Endothelial cell of umbilical vein (primary cell): ENCODE results near the gene NXN.

Source experiments
- EZH2 ChIP-seq: IDR thresholded peaks from 2 replicates; pipeline ENCODE4 v1.6.1; 2012; ENCODE audit warnings: borderline replicate concordance, low read depth, mild to moderate bottlenecking, moderate library complexity, low read length, inconsistent platforms; ENCODE audit not compliant: severe bottlenecking
- FOS ChIP-seq: IDR thresholded peaks from 2 replicates; pipeline ENCODE4 v1.6.1; 2011; ENCODE audit warnings: mild to moderate bottlenecking, low read length, moderate library complexity, borderline replicate concordance; ENCODE audit not compliant: insufficient read depth
- JUN ChIP-seq: IDR thresholded peaks from 2 replicates; pipeline ENCODE4 v1.6.1; 2011; ENCODE audit warnings: borderline replicate concordance, low read depth; ENCODE audit not compliant: insufficient read length, insufficient read depth
- MYC ChIP-seq: IDR thresholded peaks from one replicate; pipeline ENCODE4 v1.6.1; 2011; ENCODE audit warnings: mild to moderate bottlenecking, low read depth, low read length
- POLR2A ChIP-seq: IDR thresholded peaks from 2 replicates; pipeline ENCODE4 v1.6.1; 2012; ENCODE audit warnings: low read depth, mild to moderate bottlenecking, control low read depth, low read length
- POLR2AphosphoS5 ChIP-seq: IDR thresholded peaks from 2 replicates; pipeline ENCODE4 v1.6.1; 2012; ENCODE audit warnings: low read depth, mild to moderate bottlenecking, control low read depth, low read length, moderate library complexity; ENCODE audit not compliant: insufficient read depth
- TF ChIP-seq, protein P1 (sequence below), 2 donors: IDR thresholded peaks; 1 replicate in 1 of 2; 2 replicates in 1 of 2; pipeline ENCODE4 v1.5.1; 2011; ENCODE audit warnings: low read length in 2 of 2, mild to moderate bottlenecking in 2 of 2, moderate library complexity in 2 of 2, control low read depth in 1 of 2, inconsistent platforms in 1 of 2, low read depth in 1 of 2; ENCODE audit not compliant: insufficient read depth in 1 of 2; ENCODE audit errors: extremely low read depth in 1 of 2
- TF ChIP-seq, protein P2 (sequence below): IDR thresholded peaks from 2 replicates; pipeline ENCODE4 v1.6.1; 2011; ENCODE audit not compliant: insufficient read depth, insufficient read length

DNA sequence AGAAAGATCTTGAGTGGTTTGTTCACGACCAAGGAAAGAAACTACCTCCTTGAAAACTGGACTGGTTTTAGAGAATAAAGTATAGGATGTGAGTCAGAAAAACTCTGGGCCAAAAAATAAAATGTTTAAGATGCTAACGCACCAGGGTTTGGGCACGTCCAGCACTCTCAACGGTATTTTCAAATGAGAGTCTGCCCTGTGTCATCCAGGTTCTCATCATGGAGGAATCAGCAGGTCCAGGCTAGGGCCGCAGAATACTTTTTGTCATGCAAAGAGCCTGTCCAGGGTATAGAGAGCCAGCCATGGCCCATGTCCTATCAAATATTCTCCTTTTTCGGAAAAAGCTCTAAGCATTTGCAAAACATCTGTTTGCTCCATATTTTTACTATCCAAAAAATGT, 2.4 kb downstream of the NXN start:
- TF ChIP-seq POLR2AphosphoS5, result no peak
- peak; percentile 3 for TF ChIP-seq EZH2
- TF ChIP-seq, protein P1, sequence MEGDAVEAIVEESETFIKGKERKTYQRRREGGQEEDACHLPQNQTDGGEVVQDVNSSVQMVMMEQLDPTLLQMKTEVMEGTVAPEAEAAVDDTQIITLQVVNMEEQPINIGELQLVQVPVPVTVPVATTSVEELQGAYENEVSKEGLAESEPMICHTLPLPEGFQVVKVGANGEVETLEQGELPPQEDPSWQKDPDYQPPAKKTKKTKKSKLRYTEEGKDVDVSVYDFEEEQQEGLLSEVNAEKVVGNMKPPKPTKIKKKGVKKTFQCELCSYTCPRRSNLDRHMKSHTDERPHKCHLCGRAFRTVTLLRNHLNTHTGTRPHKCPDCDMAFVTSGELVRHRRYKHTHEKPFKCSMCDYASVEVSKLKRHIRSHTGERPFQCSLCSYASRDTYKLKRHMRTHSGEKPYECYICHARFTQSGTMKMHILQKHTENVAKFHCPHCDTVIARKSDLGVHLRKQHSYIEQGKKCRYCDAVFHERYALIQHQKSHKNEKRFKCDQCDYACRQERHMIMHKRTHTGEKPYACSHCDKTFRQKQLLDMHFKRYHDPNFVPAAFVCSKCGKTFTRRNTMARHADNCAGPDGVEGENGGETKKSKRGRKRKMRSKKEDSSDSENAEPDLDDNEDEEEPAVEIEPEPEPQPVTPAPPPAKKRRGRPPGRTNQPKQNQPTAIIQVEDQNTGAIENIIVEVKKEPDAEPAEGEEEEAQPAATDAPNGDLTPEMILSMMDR (IDR thresholded peaks at IDR 0.05; ENCODE audit: extremely low read depth in 1 of 2, insufficient read depth in 1 of 2, low read depth in 1 of 2, low read length in 2 of 2), result no peak
- TF ChIP-seq POLR2A, result no peak
- TF ChIP-seq, protein P2, sequence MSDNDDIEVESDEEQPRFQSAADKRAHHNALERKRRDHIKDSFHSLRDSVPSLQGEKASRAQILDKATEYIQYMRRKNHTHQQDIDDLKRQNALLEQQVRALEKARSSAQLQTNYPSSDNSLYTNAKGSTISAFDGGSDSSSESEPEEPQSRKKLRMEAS, result no peak
- TF ChIP-seq FOS, result no peak
- no peak for TF ChIP-seq JUN
- no peak for TF ChIP-seq MYC
